Hematopoietic multipotent progenitor cell treated with erythropoietin and hydrocortisone succinate and interleukin-3 and kit ligand, for 17 days (in vitro differentiated cells): Measurements from ENCODE around the gene C2CD2L.
"Not testable (repeated sequence)": the region's sequence is repeated elsewhere in the genome, so short reads cannot be mapped to it uniquely, and the experiment has no call there.

Source experiments
- DNase-seq: peaks from one replicate; pipeline ENCODE4 v3.0.0-alpha.2; 2015; ENCODE audit warnings: low spot score

C2CD2L gene

GRCh38 chr11:119106564-119107537, at the start of gene C2CD2L:
C2CD2L (plus strand) TSS chr11:119107344; CDS start chr11:119107742, 398 bp downstream.
- peak; percentile 95 for DNase-seq

GRCh38 chr11:119059128-119059527, 48.0 kb upstream of the C2CD2L start:
- DNase-seq = not testable (repeated sequence)

GRCh38 chr11:119061256-119061655, 45.9 kb upstream of the C2CD2L start:
- no peak for DNase-seq

DNA sequence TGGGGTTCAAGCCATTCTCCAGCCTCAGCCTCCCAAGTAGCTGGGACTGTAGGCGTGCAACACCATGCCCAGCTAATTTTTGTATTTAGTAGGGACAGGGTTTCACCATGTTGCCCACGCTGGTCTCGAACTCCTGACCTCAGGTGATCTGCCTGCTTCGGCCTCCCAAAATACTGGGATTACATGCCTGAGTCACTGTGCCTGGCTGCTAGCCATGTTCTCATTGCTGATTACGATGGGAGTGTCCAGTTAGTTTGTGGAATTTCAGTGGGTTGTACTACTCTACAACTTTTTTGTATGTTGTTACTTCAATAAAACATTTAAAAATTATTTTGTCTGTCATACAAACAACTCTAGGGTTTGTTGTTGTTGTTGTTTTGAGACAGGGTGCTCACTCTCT, 44.4 kb upstream of the C2CD2L start:
- DNase-seq = peak; percentile 96

- peak; percentile 88 for DNase-seq
These were observed 41.8 kb upstream of the C2CD2L start for GRCh38 chr11:119065369-119065768.

GRCh38 chr11:119067371-119068222, 39.5 kb upstream of the C2CD2L start, which contains the start of gene VPS11:
VPS11 (plus strand) TSS chr11:119067818; CDS start chr11:119067824, 6 bp downstream.
- peak; percentile 98 for DNase-seq

- DNase-seq = no peak
These were observed 29.3 kb upstream of the C2CD2L start for GRCh38 chr11:119077839-119078238.

DNA sequence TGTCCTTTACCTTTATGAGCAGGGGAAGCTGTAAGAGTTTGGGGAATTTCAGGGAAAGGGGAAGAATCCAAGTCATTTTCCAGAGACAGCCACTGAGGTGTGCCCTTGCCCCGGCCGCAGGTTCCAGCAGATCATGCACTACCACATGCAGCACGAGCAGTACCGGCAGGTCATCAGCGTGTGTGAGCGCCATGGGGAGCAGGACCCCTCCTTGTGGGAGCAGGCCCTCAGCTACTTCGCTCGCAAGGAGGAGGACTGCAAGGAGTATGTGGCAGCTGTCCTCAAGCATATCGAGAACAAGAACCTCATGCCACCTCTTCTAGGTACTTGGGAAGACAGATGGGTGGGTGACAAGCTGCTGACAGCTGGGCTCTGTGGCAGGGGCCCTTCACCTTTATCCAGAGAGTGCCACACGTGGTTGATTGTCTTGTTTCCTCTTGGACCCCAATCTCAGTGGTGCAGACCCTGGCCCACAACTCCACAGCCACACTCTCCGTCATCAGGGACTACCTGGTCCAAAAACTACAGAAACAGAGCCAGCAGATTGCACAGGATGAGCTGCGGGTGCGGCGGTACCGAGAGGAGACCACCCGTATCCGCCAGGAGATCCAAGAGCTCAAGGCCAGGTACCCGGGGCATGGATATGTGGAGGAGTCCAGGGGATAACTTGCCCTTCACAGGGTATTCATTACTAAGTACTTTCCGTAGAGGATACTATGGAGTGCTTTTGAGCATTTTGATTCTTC, 28.3 kb upstream of the C2CD2L start:
- no peak for DNase-seq

- DNase-seq = no peak
These were observed 25.4 kb upstream of the C2CD2L start for GRCh38 chr11:119081682-119082260.

GRCh38 chr11:119084663-119085436, 22.3 kb upstream of the C2CD2L start, which contains the start of gene HMBS:
HMBS (plus strand) TSS chr11:119084881; CDS start chr11:119085034, 153 bp downstream.
- DNase-seq = peak; percentile 94

- DNase-seq = peak; percentile 89
These were observed 21.7 kb upstream of the C2CD2L start for GRCh38 chr11:119085437-119085847.

GRCh38 chr11:119087123-119087522, 20.0 kb upstream of the C2CD2L start:
- DNase-seq = no peak

DNA sequence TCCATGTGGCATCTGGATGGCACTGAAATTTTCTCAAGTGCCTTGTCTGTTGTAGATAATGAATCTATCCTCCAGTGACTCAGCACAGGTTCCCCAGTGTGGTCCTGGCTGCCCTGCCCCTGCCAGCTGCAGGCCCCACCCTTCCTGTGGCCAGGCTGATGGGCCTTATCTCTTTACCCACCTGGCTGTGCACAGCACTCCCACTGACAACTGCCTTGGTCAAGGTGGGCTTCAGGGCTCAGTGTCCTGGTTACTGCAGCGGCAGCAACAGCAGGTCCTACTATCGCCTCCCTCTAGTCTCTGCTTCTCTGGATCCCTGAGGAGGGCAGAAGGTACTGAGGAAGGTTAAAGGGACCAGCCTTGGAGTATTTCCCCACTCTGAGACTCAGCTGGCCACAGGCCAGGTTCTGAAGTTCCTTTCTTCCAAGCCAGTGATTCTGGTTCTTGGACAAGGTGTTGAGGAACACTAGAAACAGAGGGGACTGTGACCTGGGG, 19.4 kb upstream of the C2CD2L start:
- peak; percentile 97 for DNase-seq

- DNase-seq = peak; percentile 66
These were observed 18.7 kb upstream of the C2CD2L start for GRCh38 chr11:119088406-119088805.

- DNase-seq = no peak
These were observed 17.8 kb upstream of the C2CD2L start for GRCh38 chr11:119089319-119089718.

DNA sequence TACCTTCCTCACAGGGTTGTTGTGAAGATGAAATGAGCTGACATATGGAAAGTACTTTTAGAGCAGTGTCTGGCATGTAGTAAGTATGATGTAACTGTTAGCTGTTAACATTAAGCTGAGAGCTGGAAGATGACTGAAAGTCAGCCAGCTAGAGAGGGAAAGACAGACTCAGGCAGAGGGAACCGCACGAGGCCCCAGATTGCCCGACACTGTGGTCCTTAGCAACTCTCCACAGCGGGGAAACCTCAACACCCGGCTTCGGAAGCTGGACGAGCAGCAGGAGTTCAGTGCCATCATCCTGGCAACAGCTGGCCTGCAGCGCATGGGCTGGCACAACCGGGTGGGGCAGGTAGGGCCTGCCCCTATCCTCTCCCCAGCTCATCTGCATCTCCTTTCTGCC, 16.0 kb upstream of the C2CD2L start:
- peak; percentile 66 for DNase-seq

- DNase-seq = peak; percentile 64
These were observed 14.9 kb upstream of the C2CD2L start for GRCh38 chr11:119091966-119092879.

- peak; percentile 68 for DNase-seq
These were observed 14.0 kb upstream of the C2CD2L start for GRCh38 chr11:119092880-119093842.
